GM19463 (cell line): ENCODE results near the gene PRG3.

Experiments
- ATAC-seq: cut with Tn5 transposase; IDR thresholded peaks from one replicate; pipeline ENCODE4 v1.9.1; 2021; ENCODE audit warnings: mild to moderate bottlenecking, moderate library complexity; ENCODE audit not compliant: unreplicated experiment

PRG3 gene

GRCh38 chr11:57380975-57381374 lies at the start of gene PRG3:
PRG3 (minus strand) TSS chr11:57381150; CDS start chr11:57380708, 442 bp downstream.
- ATAC-seq, result no peak

GRCh38 chr11:57429946-57430345 lies 49.0 kb upstream of the PRG3 start:
- no peak for ATAC-seq

GRCh38 chr11:57428643-57429042 lies 47.7 kb upstream of the PRG3 start:
- ATAC-seq, result no peak

- no peak for ATAC-seq
Measured at GRCh38 chr11:57427727-57428082, 46.8 kb upstream of the PRG3 start.

- peak; percentile 56 for ATAC-seq
Measured at GRCh38 chr11:57426929-57427726, 46.2 kb upstream of the PRG3 start, which contains the start of gene SLC43A3. SLC43A3 (minus strand) TSS chr11:57427121; CDS start chr11:57426172, 949 bp downstream.

GRCh38 chr11:57426439-57426928 lies 45.5 kb upstream of the PRG3 start:
- no peak for ATAC-seq

GRCh38 chr11:57425565-57426438 lies 44.9 kb upstream of the PRG3 start:
- ATAC-seq, result no peak

GRCh38 chr11:57424792-57425564 lies 44.0 kb upstream of the PRG3 start:
- ATAC-seq, result peak; percentile 91

GRCh38 chr11:57424137-57424791 lies 43.3 kb upstream of the PRG3 start:
- no peak for ATAC-seq

- ATAC-seq, result no peak
Measured at GRCh38 chr11:57422669-57423068, 41.7 kb upstream of the PRG3 start.

- no peak for ATAC-seq
Measured at GRCh38 chr11:57421805-57422204, 40.9 kb upstream of the PRG3 start.

GRCh38 chr11:57421066-57421465 lies 40.1 kb upstream of the PRG3 start:
- ATAC-seq, result no peak

GRCh38 chr11:57419146-57419545 lies 38.2 kb upstream of the PRG3 start:
- ATAC-seq, result no peak

- no peak for ATAC-seq
Measured at GRCh38 chr11:57418131-57418530, 37.2 kb upstream of the PRG3 start.

GRCh38 chr11:57417056-57417455 lies 36.1 kb upstream of the PRG3 start:
- no peak for ATAC-seq

GRCh38 chr11:57416436-57416835 lies 35.5 kb upstream of the PRG3 start:
- no peak for ATAC-seq

GRCh38 chr11:57414612-57415212 lies 33.8 kb upstream of the PRG3 start:
- no peak for ATAC-seq

GRCh38 chr11:57413681-57414080 lies 32.7 kb upstream of the PRG3 start:
- ATAC-seq, result no peak

GRCh38 chr11:57410287-57410686 lies 29.3 kb upstream of the PRG3 start:
- ATAC-seq, result no peak
